ENCODE measurements around the gene CYP27B1. TPM values are rescaled to one million over a fixed set of nuclear protein-coding genes. Genes with fewer than 3 reads are reported as not detected.
A peak's percentile ranks its signal among the peaks of the same experiment; 100 is the strongest.

The CYP27B1 gene
- total and polyA plus RNA-seq, 9 of the 15 experiments (the other 6 are each of a cell fraction or from before 2014, with no cell fraction given), result 0.18 to 4.2 (median 1.8) TPM

- peak; percentile 80 for TF ChIP-seq POLR2G (IDR thresholded peaks at IDR 0.05; ENCODE audit: low read depth, low read length)
- TF ChIP-seq E2F4 (CRISPR knock-in tag; IDR thresholded peaks at IDR 0.05; ENCODE audit: low read depth), result 0 out of 2 replicates have a peak, but pooled peaks have one; percentile 6
- TF ChIP-seq MCM3 (IDR thresholded peaks at IDR 0.05), result no peak
- no peak for TF ChIP-seq CBX8 (IDR thresholded peaks at IDR 0.05; ENCODE audit: borderline replicate concordance, extremely low read depth, low read depth, low read length, poor library complexity, severe bottlenecking)
- no peak for TF ChIP-seq ZNF184 (CRISPR knock-in tag; IDR thresholded peaks at IDR 0.05)
- TF ChIP-seq NCOR1 (IDR thresholded peaks at IDR 0.05), result no peak
- TF ChIP-seq PRMT5 (CRISPR knock-in tag; IDR thresholded peaks at IDR 0.05), result no peak
- TF ChIP-seq ZNF395 (CRISPR knock-in tag; IDR thresholded peaks at IDR 0.05), result no peak; the same call in 1 of the 2 replicates
- no peak for TF ChIP-seq ZNF253 (CRISPR knock-in tag; conservative IDR thresholded peaks at IDR 0.05)
- TF ChIP-seq ZBTB49 (CRISPR knock-in tag; IDR thresholded peaks at IDR 0.05; ENCODE audit: borderline replicate concordance), result no peak
- no peak for TF ChIP-seq RBM34 (IDR thresholded peaks at IDR 0.05; ENCODE audit: borderline replicate concordance, insufficient read depth, low read length)
- TF ChIP-seq IRF2 (CRISPR knock-in tag; IDR thresholded peaks at IDR 0.05), result no peak
- TF ChIP-seq MED1 (CRISPR knock-in tag; IDR thresholded peaks at IDR 0.05; ENCODE audit: borderline replicate concordance), result no peak
- TF ChIP-seq GATAD2A (IDR thresholded peaks at IDR 0.05), result no peak
- no peak for TF ChIP-seq DPF2 (IDR thresholded peaks at IDR 0.05)
- no peak for TF ChIP-seq ESRRB (CRISPR knock-in tag; IDR thresholded peaks at IDR 0.05; ENCODE audit: borderline replicate concordance)
- TF ChIP-seq U2AF1 (optimal IDR thresholded peaks at IDR 0.05; ENCODE audit: low read depth, low read length), result peak; percentile 32
- TF ChIP-seq GABPB1 (CRISPR knock-in tag; IDR thresholded peaks at IDR 0.05), result 0 out of 2 replicates have a peak, but pooled peaks have one; percentile 39
- no peak for TF ChIP-seq SIRT6 (IDR thresholded peaks at IDR 0.05; ENCODE audit: low read depth, low read length)
- TF ChIP-seq HDGF (IDR thresholded peaks at IDR 0.05), result 0 out of 2 replicates have a peak, but pooled peaks have one; percentile 18
Observed at GRCh38 chr12:57772429-57773322, 5.8 kb upstream of the CYP27B1 start, which contains the start of gene EEF1AKMT3 (continued).
